ENCODE data around the gene SLC16A7. TPM values are rescaled to one million over a fixed set of nuclear protein-coding genes. Genes with fewer than 3 reads are reported as not detected.

Gene SLC16A7
- total RNA-seq, 1 donor from 2014 or later, result 1.8 TPM

DNA sequence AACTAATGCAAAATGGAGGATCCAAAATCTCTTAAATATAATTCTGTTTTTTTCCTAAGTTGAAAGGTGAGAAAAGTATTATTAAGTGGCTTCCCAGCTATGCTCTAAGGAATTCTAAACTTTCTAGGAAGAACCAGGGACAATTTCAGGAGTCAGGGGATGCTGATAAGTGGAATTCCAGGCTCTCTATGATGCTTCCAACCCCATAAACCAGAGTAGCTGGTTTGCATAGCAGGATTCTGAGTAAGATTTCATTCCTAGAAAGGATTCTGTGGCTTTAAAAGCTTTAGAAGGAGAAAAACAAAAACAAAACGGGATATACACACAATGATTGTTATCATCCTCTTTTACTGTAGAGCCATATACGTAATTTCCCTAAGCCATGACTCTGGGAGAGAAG lies 93.9 kb downstream of the SLC16A7 start:
- Histone ChIP-seq H3K4me2 (no peak overlapping the region), H3K4me1 (no peaks in the 10 kb centered on the region), H3K9ac (no peak overlapping the region), H3K79me2 (ENCODE audit: low read depth) (no peaks in the 10 kb centered on the region), H3F3A (ENCODE audit: low read depth) (no peaks in the 10 kb centered on the region), H2AFZ (replicated peaks) (no peak overlapping the region), H3K4me3 (no peak overlapping the region), H3K9me3 (ENCODE audit: low read depth) (no peaks in the 10 kb centered on the region), H3K36me3 (no peaks in the 10 kb centered on the region), H3K27me3 (no peaks in the 10 kb centered on the region), H3K27ac (no peak overlapping the region), H4K20me1 (ENCODE audit: low read depth) (no peaks in the 10 kb centered on the region)
- no peak for DNase-seq (ENCODE audit: low spot score)
- Mint-ChIP-seq H3K27ac (no peak overlapping the region), H3K27me3 (ENCODE audit: insufficient read depth, low read depth) (no peaks in the 10 kb centered on the region), H3K9me3 (no peaks in the 10 kb centered on the region), H3K36me3 (no peaks in the 10 kb centered on the region), H3K4me3 (no peak overlapping the region), H3K4me1 (no peaks in the 10 kb centered on the region)
- TF ChIP-seq EZH2phosphoT487 (IDR thresholded peaks at IDR 0.05) (no peak), EZH2 (IDR thresholded peaks at IDR 0.05) (no peak)
- TF ChIP-seq, protein P1, sequence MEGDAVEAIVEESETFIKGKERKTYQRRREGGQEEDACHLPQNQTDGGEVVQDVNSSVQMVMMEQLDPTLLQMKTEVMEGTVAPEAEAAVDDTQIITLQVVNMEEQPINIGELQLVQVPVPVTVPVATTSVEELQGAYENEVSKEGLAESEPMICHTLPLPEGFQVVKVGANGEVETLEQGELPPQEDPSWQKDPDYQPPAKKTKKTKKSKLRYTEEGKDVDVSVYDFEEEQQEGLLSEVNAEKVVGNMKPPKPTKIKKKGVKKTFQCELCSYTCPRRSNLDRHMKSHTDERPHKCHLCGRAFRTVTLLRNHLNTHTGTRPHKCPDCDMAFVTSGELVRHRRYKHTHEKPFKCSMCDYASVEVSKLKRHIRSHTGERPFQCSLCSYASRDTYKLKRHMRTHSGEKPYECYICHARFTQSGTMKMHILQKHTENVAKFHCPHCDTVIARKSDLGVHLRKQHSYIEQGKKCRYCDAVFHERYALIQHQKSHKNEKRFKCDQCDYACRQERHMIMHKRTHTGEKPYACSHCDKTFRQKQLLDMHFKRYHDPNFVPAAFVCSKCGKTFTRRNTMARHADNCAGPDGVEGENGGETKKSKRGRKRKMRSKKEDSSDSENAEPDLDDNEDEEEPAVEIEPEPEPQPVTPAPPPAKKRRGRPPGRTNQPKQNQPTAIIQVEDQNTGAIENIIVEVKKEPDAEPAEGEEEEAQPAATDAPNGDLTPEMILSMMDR (IDR thresholded peaks at IDR 0.05), result no peak

DNA sequence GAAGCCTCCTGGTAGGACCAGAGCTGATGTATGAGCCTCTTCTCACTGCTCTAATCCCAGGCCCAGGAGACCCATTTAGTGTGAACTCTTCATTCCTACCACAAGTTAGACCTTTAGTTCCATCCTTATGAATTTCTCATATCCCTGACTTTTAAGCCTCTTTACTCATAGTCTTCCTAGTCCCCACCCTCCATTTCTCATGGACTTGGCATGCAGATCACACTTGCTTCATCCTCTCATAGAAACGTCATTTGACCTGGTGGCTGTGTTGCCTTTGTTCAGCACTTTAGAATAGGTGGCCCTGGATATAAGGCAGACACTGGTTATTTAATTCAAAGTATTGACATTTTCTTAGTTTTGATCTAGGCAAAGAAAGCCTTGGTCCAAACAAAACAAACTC lies 99.5 kb downstream of the SLC16A7 start:
- Histone ChIP-seq H3K27me3 (no peaks in the 10 kb centered on the region), H3K4me3 (no peak overlapping the region), H3K4me1 (no peaks in the 10 kb centered on the region), H3K4me2 (no peak overlapping the region), H3K9ac (no peak overlapping the region), H3F3A (ENCODE audit: low read depth) (no peaks in the 10 kb centered on the region), H2AFZ (replicated peaks) (no peak overlapping the region), H3K27ac (no peak overlapping the region), H3K79me2 (ENCODE audit: low read depth) (no peaks in the 10 kb centered on the region), H4K20me1 (ENCODE audit: low read depth) (no peaks in the 10 kb centered on the region), H3K9me3 (ENCODE audit: low read depth) (no peaks in the 10 kb centered on the region), H3K36me3 (no peaks in the 10 kb centered on the region)
- Mint-ChIP-seq H3K27ac (no peak overlapping the region), H3K36me3 (no peaks in the 10 kb centered on the region), H3K4me3 (no peak overlapping the region), H3K9me3 (no peaks in the 10 kb centered on the region), H3K27me3 (ENCODE audit: insufficient read depth, low read depth) (no peaks in the 10 kb centered on the region), H3K4me1 (no peaks in the 10 kb centered on the region)
- TF ChIP-seq, protein P1 (IDR thresholded peaks at IDR 0.05), result no peak
- no peak for TF ChIP-seq EZH2phosphoT487 (IDR thresholded peaks at IDR 0.05)
- no peak for TF ChIP-seq EZH2 (IDR thresholded peaks at IDR 0.05)
- no peak for DNase-seq (ENCODE audit: low spot score)

DNA sequence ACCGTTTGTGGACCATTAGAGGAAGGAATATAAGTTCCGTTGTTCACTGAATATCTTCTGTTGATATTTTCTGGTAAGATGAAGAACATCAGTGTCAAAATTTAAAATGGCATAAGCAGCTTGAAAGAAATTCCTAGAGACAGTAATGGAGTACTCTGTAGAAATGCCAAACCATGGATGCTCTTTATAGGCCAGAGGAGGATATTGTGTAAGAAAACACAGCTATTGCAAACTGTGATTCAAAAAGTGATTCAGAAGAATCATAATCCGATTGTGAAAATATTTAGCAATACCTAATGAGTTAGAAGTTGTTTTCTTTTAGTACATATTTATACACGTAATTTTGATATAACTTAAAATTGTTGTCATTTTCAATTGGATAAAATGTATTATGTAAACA lies 102.8 kb downstream of the SLC16A7 start:
- Histone ChIP-seq H2AFZ (replicated peaks) (no peak overlapping the region), H3K4me1 (no peaks in the 10 kb centered on the region), H3K27ac (no peak overlapping the region), H3K4me3 (no peak overlapping the region), H3K27me3 (no peaks in the 10 kb centered on the region), H3K79me2 (ENCODE audit: low read depth) (no peaks in the 10 kb centered on the region), H3K9ac (no peak overlapping the region), H4K20me1 (ENCODE audit: low read depth) (no peaks in the 10 kb centered on the region), H3K36me3 (no peaks in the 10 kb centered on the region), H3F3A (ENCODE audit: low read depth) (no peaks in the 10 kb centered on the region), H3K4me2 (no peak overlapping the region), H3K9me3 (ENCODE audit: low read depth) (no peaks in the 10 kb centered on the region)
- no peak for DNase-seq (ENCODE audit: low spot score)
- TF ChIP-seq, protein P1 (IDR thresholded peaks at IDR 0.05), result no peak
- TF ChIP-seq EZH2phosphoT487 (IDR thresholded peaks at IDR 0.05) (no peak), EZH2 (IDR thresholded peaks at IDR 0.05) (no peak)
- H3K36me3 Mint-ChIP-seq, result no peaks in the 10 kb centered on the region
- H3K4me3 Mint-ChIP-seq, result no peak overlapping the region
- no peaks in the 10 kb centered on the region for H3K4me1 Mint-ChIP-seq
- no peaks in the 10 kb centered on the region for H3K27me3 Mint-ChIP-seq (ENCODE audit: insufficient read depth, low read depth)
- H3K27ac Mint-ChIP-seq, result no peak overlapping the region
- H3K9me3 Mint-ChIP-seq, result no peaks in the 10 kb centered on the region
